K562 (cell line): ENCODE results near the gene XRCC3. TPM values are rescaled to one million over a fixed set of nuclear protein-coding genes. Genes with fewer than 3 reads are reported as not detected.

Source experiments
- ATAC-seq: fragments of 200-7000 bp; cut with Tn5 transposase; 3 replicates; pipeline ENCODE4 v1.9.1; 2020; ENCODE audit warnings: moderate library complexity
- BruUV-seq: library from RNA; stranded (reverse); fragments of 400-500 nt; replicated peaks from 2 replicates; lab custom pipeline; 2021; lab: Mats Ljungman, UMichigan
- CTCF ChIA-PET: fragments of 300-600 bp; formaldehyde crosslinking; extraction: SDS; loops from one replicate; lab custom pipeline; 2021; ENCODE audit warnings: low intra/inter-chr PET ratio; lab: Yijun Ruan, JAX
- POLR2A ChIA-PET: fragments of 300-600, 350-650 bp; sonication (Branson Sonifier 250); formaldehyde crosslinking; extraction: SDS; loops from one replicate; lab custom pipeline; 2021; ENCODE audit warnings: antibody characterized with exemption, inconsistent platforms; lab: Yijun Ruan, JAX
- DNase-seq, 4 experiments: peaks; one replicate each; pipeline versions ENCODE4 v3.0.0 to v3.0.0-alpha.2; 2011 to 2018; ENCODE audit warnings: low spot score in 3 of 4, mixed read lengths in 3 of 4; ENCODE audit errors: extremely low read depth in 1 of 4
- FAIRE-seq: peaks from 2 replicates; lab custom pipeline; 2011; peaks lifted over from hg19 to GRCh38; lab: Jason Lieb, UNC
- H2AFZ ChIP-seq: 2 replicates; pipeline ENCODE4 v1.6.0; 2011; ENCODE audit warnings: low read depth, low read length, control low read depth, inconsistent platforms
- H3K27ac ChIP-seq: fragments of 200-600 bp; 3 replicates; pipeline ENCODE4 v1.8.0; 2011; ENCODE audit warnings: low read depth, mild to moderate bottlenecking, control low read depth, inconsistent platforms, low read length, moderate library complexity, mixed read lengths; ENCODE audit errors: extremely low read depth
- H3K27me3 ChIP-seq, 2 experiments: fragments of 300-600 bp in 1 of 2; 2 replicates in 1 of 2; 3 replicates in 1 of 2; pipeline versions ENCODE4 v1.6.0 to v1.8.0; 2011; ENCODE audit warnings: inconsistent platforms in 2 of 2, low read length in 2 of 2, mild to moderate bottlenecking in 1 of 2, mixed read lengths in 1 of 2, moderate library complexity in 1 of 2; ENCODE audit not compliant: control insufficient read depth in 2 of 2, insufficient read depth in 2 of 2
- H3K36me3 ChIP-seq: fragments of 300-600 bp; 3 replicates; pipeline ENCODE4 v1.8.0; 2011; ENCODE audit warnings: mild to moderate bottlenecking, low read length, inconsistent platforms; ENCODE audit not compliant: control insufficient read depth, insufficient read depth
- H3K4me1 ChIP-seq, 2 experiments: fragments of 200-600 bp in 1 of 2; replicated peaks in 1 of 2; 2 replicates in 1 of 2; 3 replicates in 1 of 2; pipeline versions ENCODE4 v1.5.1 to v1.8.0; 2011; ENCODE audit warnings: inconsistent platforms in 2 of 2, low read length in 2 of 2, mild to moderate bottlenecking in 1 of 2, mixed read lengths in 1 of 2, moderate library complexity in 1 of 2; ENCODE audit not compliant: control insufficient read depth in 2 of 2, insufficient read depth in 2 of 2
- H3K4me2 ChIP-seq: 2 replicates; pipeline ENCODE4 v1.6.1; 2011; ENCODE audit warnings: low read length, control low read depth, inconsistent platforms, mixed read lengths; ENCODE audit not compliant: insufficient read depth
- H3K4me3 ChIP-seq: fragments of 200-600 bp; sonication (generic), shearing (Covaris generic); 2 replicates; pipeline ENCODE4 v1.5.1; 2016; ENCODE audit warnings: control low read depth, inconsistent platforms
- H3K79me2 ChIP-seq: fragments of 200-600 bp; 3 replicates; pipeline ENCODE4 v1.8.0; 2011; ENCODE audit warnings: low read length, inconsistent platforms; ENCODE audit not compliant: control insufficient read depth, insufficient read depth
- H3K9ac ChIP-seq, 2 experiments: 2 replicates each; pipeline versions ENCODE4 v1.6.0 to v1.6.1; 2011; ENCODE audit warnings: low read depth in 2 of 2, low read length in 2 of 2, control low read depth in 1 of 2, inconsistent platforms in 1 of 2, mild to moderate bottlenecking in 1 of 2, mixed read lengths in 1 of 2; ENCODE audit not compliant: insufficient read depth in 1 of 2
- H3K9me1 ChIP-seq: one replicate; pipeline ENCODE4 v1.6.0; 2011; ENCODE audit warnings: inconsistent platforms, mild to moderate bottlenecking, low read length, moderate library complexity; ENCODE audit not compliant: control insufficient read depth, insufficient read depth
- H3K9me3 ChIP-seq: replicated peaks from 2 replicates; pipeline ENCODE4 v1.5.1; 2011; ENCODE audit warnings: low read depth, low read length, inconsistent platforms; ENCODE audit not compliant: control insufficient read depth, insufficient read depth
- H4K20me1 ChIP-seq: replicated peaks from 2 replicates; pipeline ENCODE4 v1.6.1; 2011; ENCODE audit warnings: low read length, inconsistent platforms, mixed read lengths; ENCODE audit not compliant: control insufficient read depth, insufficient read depth
- CTCF ChIP-seq, 3 experiments: IDR thresholded peaks in 2 of 3; conservative IDR thresholded peaks in 1 of 3; 2 replicates each; pipeline ENCODE4 v1.5.1; 2011 to 2012; ENCODE audit warnings: low read length in 3 of 3, mild to moderate bottlenecking in 3 of 3, control low read depth in 2 of 3, improper control_type of control experiment in 1 of 3, inconsistent platforms in 1 of 3, low read depth in 1 of 3, mixed read lengths in 1 of 3, moderate library complexity in 1 of 3; ENCODE audit not compliant: insufficient read depth in 2 of 3
- POLR2G ChIP-seq: fragments of 200-400 bp; formaldehyde crosslinking; IDR thresholded peaks from 2 replicates; pipeline ENCODE4 v1.6.1; 2017; ENCODE audit warnings: low read depth, mild to moderate bottlenecking, antibody characterized with exemption, low read length, moderate library complexity
- POLR3A ChIP-seq: IDR thresholded peaks from 2 replicates; pipeline ENCODE4 v1.6.1; 2011; ENCODE audit warnings: borderline replicate concordance, mild to moderate bottlenecking, moderate library complexity; ENCODE audit not compliant: insufficient read length, insufficient read depth; ENCODE audit errors: extremely low read depth
- RBFOX2 ChIP-seq: fragments of 200-400 bp; formaldehyde crosslinking; IDR thresholded peaks from 2 replicates; pipeline ENCODE4 v1.6.1; 2017; ENCODE audit warnings: low read depth, mild to moderate bottlenecking, low read length, moderate library complexity
- RBM22 ChIP-seq: fragments of 200-400 bp; formaldehyde crosslinking; IDR thresholded peaks from 2 replicates; pipeline ENCODE4 v1.6.1; 2018; ENCODE audit warnings: low read length, low read depth; ENCODE audit not compliant: poor library complexity, severe bottlenecking
- U2AF1 ChIP-seq: fragments of 200-400 bp; formaldehyde crosslinking; optimal IDR thresholded peaks from 2 replicates; pipeline ENCODE3; 2017; ENCODE audit warnings: mild to moderate bottlenecking, low read depth, low read length, moderate library complexity
- ZNF133 ChIP-seq: fragments of 250-450 bp; sonication (Bioruptor Pico); IDR thresholded peaks from 2 replicates; pipeline ENCODE4 v1.4.0; 2020; ENCODE audit warnings: mild to moderate bottlenecking
- ZNF212 ChIP-seq: fragments of 450-650 bp; formaldehyde crosslinking; IDR thresholded peaks from 2 replicates; pipeline ENCODE4 v1.4.0; 2020; ENCODE audit warnings: mild to moderate bottlenecking
- ZNF311 ChIP-seq: fragments of 250-450 bp; sonication (Bioruptor Pico); IDR thresholded peaks from 2 replicates; pipeline ENCODE4 v1.4.0; 2020; ENCODE audit warnings: mild to moderate bottlenecking, moderate library complexity
- WGBS: fragments of 100-300 bp; shearing (Covaris generic); methylation state at CpG from one replicate; pipeline ENCODE4 v1.1.6; 2016; ENCODE audit warnings: low coverage, mixed read lengths; ENCODE audit not compliant: insufficient coverage; ENCODE audit errors: missing lambda C conversion rate; 5-methylcytosine and 5-hydroxymethylcytosine counted together
- in situ Hi-C: fragments of 300-500 bp; cut with MboI; formaldehyde crosslinking; loops from 4 replicates; pipeline ENCODE4 v1.15.0; 2018; ENCODE audit warnings: inconsistent platforms, mixed read lengths
- intact Hi-C: fragments of 100-400 bp; cut with micrococcal nuclease; formaldehyde crosslinking; loops from 2 replicates; pipeline ENCODE4 v1.14.2; 2022
- polyA plus RNA-seq, 8 experiments: library from polyadenylated mRNA; depleted of rRNA in 4 of 8; stranded (reverse) in 5 of 8; unstranded in 3 of 8; fragments of >200 nt; fragmentation: Nextera tagmentation in 2 of 8; fragmentation: Illumina TruSeq in 1 of 8; extraction: Ambion mirVana in 2 of 8; extraction: Trizol in 1 of 8; gene quantifications; 2 replicates each; pipeline versions ENCODE4 v1.2.1 to v1.2.3, GENCODE V29; 2011 to 2014; ENCODE audit warnings: inconsistent platforms in 1 of 8, missing spikeins in 1 of 8
- total RNA-seq, 7 experiments: library from RNA; depleted of rRNA in 6 of 7; stranded (reverse); fragments of >200 nt in 6 of 7; fragmentation: Illumina TruSeq in 2 of 7; extraction: Trizol in 2 of 7; gene quantifications; 2 replicates each; pipeline versions ENCODE4 v1.2.1 to v1.2.3, GENCODE V29; 2011 to 2021; ENCODE audit warnings: low replicate concordance in 1 of 7

The XRCC3 gene
- total and polyA plus RNA-seq, 9 of the 15 experiments (the other 6 are each of a cell fraction or from before 2014, with no cell fraction given), result 0.34 to 59.3 (median 30.3) TPM

- ATAC-seq, result no peak
- in situ Hi-C loops (no loop called here), intact Hi-C loops (no loop called here)
- H3K9me3 ChIP-seq, result no peaks in the 10 kb centered on the region
- no peaks in the 10 kb centered on the region for H4K20me1 ChIP-seq
- H3K36me3 ChIP-seq, result peaks cover 85% of the 10 kb centered on the region; the same call in 2 of the 3 replicates
- H3K79me2 ChIP-seq, result no peaks in the 10 kb centered on the region
- DNase-seq, result no peak
- no peaks in the 10 kb centered on the region for H3K27me3 ChIP-seq
- no peak overlapping the region for H3K27ac ChIP-seq
- H3K4me3 ChIP-seq, result no peak overlapping the region
- CTCF ChIA-PET, result no interaction called here
- 98% methylated on average over 16 of the region's 41 CpGs for WGBS
- POLR2A ChIA-PET, result interaction anchor here (0.6 to 2.6 kb wide), 2 partner anchors 9 to 11 kb away, joined by 3 to 9 read pairs; partner anchors contain the start of genes XRCC3 and ZFYVE21
- TF ChIP-seq CTCF (IDR thresholded peaks at IDR 0.05 in 2 of 3, conservative IDR thresholded peaks at IDR 0.05 in 1 of 3; ENCODE audit: insufficient read depth in 2 of 3, low read depth in 1 of 3, low read length in 3 of 3), result no peak
- TF ChIP-seq RBFOX2, result peak; percentile 43
- no peak for TF ChIP-seq POLR3A
- peak; percentile 60 for TF ChIP-seq POLR2G
- no peak for TF ChIP-seq ZNF311
- no peak for TF ChIP-seq U2AF1
- no peak for TF ChIP-seq ZNF212 (CRISPR knock-in tag)
- peak; percentile 4 for TF ChIP-seq RBM22
- no peak for TF ChIP-seq ZNF133
- TF ChIP-seq, all 486 proteins: peak for 3
- Histone ChIP-seq H3K4me2 (no peak overlapping the region), H3K9ac (no peak overlapping the region), H2AFZ (no peak overlapping the region), H3K9me1 (no peaks in the 10 kb centered on the region), H3K4me1 (peaks cover 0 to 21% of the 10 kb centered on the region in 2 experiments; a peak in 1 of 5 replicates)
- BruUV-seq, result no TSS peak
- FAIRE-seq, result no peak
Observed at GRCh38 chr14:103706551-103707328, 8.5 kb downstream of the XRCC3 start.
